OCI-LY3 (cell line): Measurements from ENCODE around the gene PODNL1.

ENCODE experiments used
- H2AFZ ChIP-seq: fragments of 200-600, 300-600 bp; shearing (Covaris generic); 2 replicates; pipeline ENCODE4 v1.6.0; 2014; ENCODE audit warnings: antibody characterized with exemption, low read depth, low read length
- H3K27ac ChIP-seq: fragments of 200-600, 300-600 bp; sonication (generic); 2 replicates; pipeline ENCODE4 v1.5.1; 2014; ENCODE audit warnings: mild to moderate bottlenecking, low read length, moderate library complexity, mixed read lengths
- H3K27me3 ChIP-seq: fragments of 200-600, 300-600 bp; sonication (generic); 2 replicates; pipeline ENCODE4 v1.6.1; 2014; ENCODE audit warnings: low read depth, low read length, mixed read lengths
- H3K36me3 ChIP-seq: fragments of 200-600, 300-600 bp; sonication (generic); replicated peaks from 2 replicates; pipeline ENCODE3; 2014; ENCODE audit warnings: low read depth, low read length, mixed read lengths
- H3K4me1 ChIP-seq: fragments of 300-600, 200-600 bp; sonication (generic); 2 replicates; pipeline ENCODE4 v1.6.1; 2014; ENCODE audit warnings: low read length, mixed read lengths
- H3K4me2 ChIP-seq: fragments of 200-600, 300-600 bp; sonication (generic); 2 replicates; pipeline ENCODE4 v1.6.1; 2014; ENCODE audit warnings: low read length, mixed read lengths
- H3K4me3 ChIP-seq: fragments of 300-600, 200-600 bp; sonication (generic); 2 replicates; pipeline ENCODE4 v1.5.1; 2014; ENCODE audit warnings: antibody characterized with exemption, mild to moderate bottlenecking, low read length, moderate library complexity
- H3K79me2 ChIP-seq: fragments of 300-600, 200-600 bp; shearing (Covaris generic); 2 replicates; pipeline ENCODE4 v1.6.1; 2014; ENCODE audit warnings: mild to moderate bottlenecking, low read length, mixed read lengths
- H3K9ac ChIP-seq: fragments of 300-600, 200-600 bp; shearing (Covaris generic); 2 replicates; pipeline ENCODE4 v1.6.0; 2014; ENCODE audit warnings: mild to moderate bottlenecking, low read length, moderate library complexity
- H3K9me3 ChIP-seq: fragments of 200-600, 300-600 bp; shearing (Covaris generic); 2 replicates; pipeline ENCODE4 v1.6.1; 2014; ENCODE audit warnings: low read length, mixed read lengths; ENCODE audit not compliant: insufficient read depth
- H4K20me1 ChIP-seq: fragments of 200-600, 300-600 bp; sonication (generic); 2 replicates; pipeline ENCODE4 v1.6.1; 2016; ENCODE audit warnings: low read length, mixed read lengths; ENCODE audit not compliant: insufficient read depth
- CTCF ChIP-seq: fragments of 200-600, 300-600 bp; sonication (generic); IDR thresholded peaks from 2 replicates; pipeline ENCODE4 v1.5.1; 2014; ENCODE audit warnings: antibody characterized with exemption, low read length, low read depth
- EZH2phosphoT487 ChIP-seq: fragments of 200-600 bp; shearing (Covaris generic); IDR thresholded peaks from 2 replicates; pipeline ENCODE4 v1.6.1; 2018; ENCODE audit warnings: antibody characterized with exemption, mixed run types, low read depth

The PODNL1 gene

GRCh38 chr19:13881251-13881691 lies 56.9 kb downstream of the PODNL1 start:
- Histone ChIP-seq H4K20me1 (no peaks in the 10 kb centered on the region), H3K9ac (peak overlapping the region; percentile 71; the same call in 1 of the 2 replicates), H2AFZ (peak overlapping the region; percentile 59), H3K4me2 (peak overlapping the region; percentile 92), H3K4me1 (peaks cover 37% of the 10 kb centered on the region), H3K27ac (peak overlapping the region; percentile 21; the same call in 1 of the 2 replicates), H3K9me3 (no peaks in the 10 kb centered on the region), H3K79me2 (no peaks in the 10 kb centered on the region), H3K27me3 (peaks cover 9% of the 10 kb centered on the region), H3K4me3 (peak overlapping the region; percentile 77), H3K36me3 (no peaks in the 10 kb centered on the region)
- TF ChIP-seq EZH2phosphoT487 (no peak), CTCF (no peak)
